ENCODE data around the gene DACT2.

DNA sequence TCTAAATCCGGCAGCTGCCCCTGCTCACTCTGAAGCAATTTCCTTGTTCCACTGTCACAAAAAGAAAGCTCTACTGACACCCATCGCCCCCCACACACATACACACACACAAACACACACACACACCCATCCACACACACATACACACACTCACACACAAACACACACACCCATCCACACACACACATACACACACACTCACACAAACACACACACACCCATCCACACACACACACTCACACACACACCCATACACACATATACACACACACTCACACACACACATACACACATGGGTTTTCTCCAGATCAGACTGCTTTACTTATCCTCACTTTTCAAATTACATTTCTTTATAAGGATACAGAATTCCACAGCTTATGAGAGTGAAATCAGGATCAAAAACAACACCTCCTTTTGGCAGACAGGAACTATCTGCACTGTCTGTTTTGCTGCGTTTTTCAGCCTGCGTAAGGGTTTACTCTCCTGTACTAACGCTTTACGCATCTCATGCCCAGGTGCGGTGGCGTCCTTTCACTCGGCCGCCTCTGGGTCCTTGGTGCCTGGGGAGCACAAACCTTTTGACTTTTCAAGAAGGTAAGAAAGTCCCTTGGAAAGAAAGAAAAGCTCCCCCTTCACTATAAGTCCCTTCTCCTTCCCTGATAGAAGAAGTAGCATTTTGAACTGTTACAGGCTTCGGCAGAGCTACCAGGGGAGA lies 8.0 kb downstream of the DACT2 start:
- no peak for TF ChIP-seq POLR2AphosphoS5 (IDR thresholded peaks at IDR 0.05; ENCODE audit: low read depth, low read length)
- TF ChIP-seq TAF1 (IDR thresholded peaks at IDR 0.05; ENCODE audit: borderline replicate concordance, low read depth, low read length): no peak
- no peak for TF ChIP-seq POLR2A (IDR thresholded peaks at IDR 0.05; ENCODE audit: low read depth, low read length)
